Mesendoderm (in vitro differentiated cells): Measurements from ENCODE around the gene GLDC.

ENCODE experiments used
- DNase-seq: peaks from one replicate; pipeline ENCODE4 v3.0.0; 2013
- H2AK5ac ChIP-seq: 2 replicates; pipeline ENCODE4 v1.6.1; 2013; ENCODE audit warnings: low read length, inconsistent platforms
- H2BK120ac ChIP-seq: 2 replicates; pipeline ENCODE4 v1.6.1; 2013; ENCODE audit warnings: low read depth, mild to moderate bottlenecking, low read length, moderate library complexity, mixed read lengths
- H2BK15ac ChIP-seq: replicated peaks from 2 replicates; pipeline ENCODE4 v1.6.1; 2013; ENCODE audit warnings: low read depth, mild to moderate bottlenecking, moderate library complexity
- H2BK5ac ChIP-seq: 2 replicates; pipeline ENCODE4 v1.6.1; 2013; ENCODE audit warnings: low read length, inconsistent platforms
- H3K18ac ChIP-seq: 2 replicates; pipeline ENCODE4 v1.6.1; 2013; ENCODE audit warnings: mild to moderate bottlenecking, low read length, mixed read lengths
- H3K23ac ChIP-seq: one replicate; pipeline ENCODE4 v1.6.1; 2013; ENCODE audit warnings: low read length
- H3K27ac ChIP-seq: 2 replicates; pipeline ENCODE4 v1.5.1; 2013; ENCODE audit warnings: low read depth, mild to moderate bottlenecking, inconsistent platforms, low read length, moderate library complexity
- H3K27me3 ChIP-seq: 2 replicates; pipeline ENCODE4 v1.6.1; 2013; ENCODE audit warnings: low read length, control low read depth, mild to moderate bottlenecking, inconsistent platforms; ENCODE audit not compliant: insufficient read depth, poor library complexity
- H3K36me3 ChIP-seq: 2 replicates; pipeline ENCODE4 v1.6.1; 2013; ENCODE audit warnings: low read length, inconsistent platforms; ENCODE audit not compliant: control insufficient read depth, insufficient read depth
- H3K4ac ChIP-seq: one replicate; pipeline ENCODE4 v1.6.1; 2013; ENCODE audit warnings: low read depth, mild to moderate bottlenecking, low read length, moderate library complexity
- H3K4me1 ChIP-seq: 2 replicates; pipeline ENCODE4 v1.6.1; 2013; ENCODE audit warnings: low read depth, low read length, inconsistent platforms; ENCODE audit not compliant: control insufficient read depth
- H3K4me2 ChIP-seq: 2 replicates; pipeline ENCODE4 v1.6.1; 2013; ENCODE audit warnings: low read length
- H3K4me3 ChIP-seq: 2 replicates; pipeline ENCODE4 v1.5.1; 2013; ENCODE audit warnings: mild to moderate bottlenecking, low read length
- H3K56ac ChIP-seq: one replicate; pipeline ENCODE4 v1.6.1; 2013; ENCODE audit warnings: low read length
- H3K79me1 ChIP-seq: 2 replicates; pipeline ENCODE4 v1.6.1; 2013; ENCODE audit warnings: low read length, inconsistent platforms
- H3K79me2 ChIP-seq: 2 replicates; pipeline ENCODE4 v1.6.1; 2013; ENCODE audit warnings: mild to moderate bottlenecking, low read length; ENCODE audit not compliant: control insufficient read depth, insufficient read depth
- H3K9ac ChIP-seq: 2 replicates; pipeline ENCODE4 v1.6.1; 2013; ENCODE audit warnings: low read length, inconsistent platforms
- H4K5ac ChIP-seq: one replicate; pipeline ENCODE4 v1.6.1; 2013; ENCODE audit warnings: low read length
- H4K8ac ChIP-seq: one replicate; pipeline ENCODE4 v1.6.1; 2013; ENCODE audit warnings: low read depth, mild to moderate bottlenecking, control low read depth, low read length, moderate library complexity
- WGBS: extraction: QIAGEN DNeasy Blood & Tissue Kit; methylation state at CpG from one replicate; pipeline ENCODE4 v1.1.7; 2013; ENCODE audit warnings: low lambda C conversion rate, missing lambda C conversion rate; ENCODE audit not compliant: insufficient coverage; ENCODE audit errors: extremely low coverage; 5-methylcytosine and 5-hydroxymethylcytosine counted together

Gene GLDC

DNA sequence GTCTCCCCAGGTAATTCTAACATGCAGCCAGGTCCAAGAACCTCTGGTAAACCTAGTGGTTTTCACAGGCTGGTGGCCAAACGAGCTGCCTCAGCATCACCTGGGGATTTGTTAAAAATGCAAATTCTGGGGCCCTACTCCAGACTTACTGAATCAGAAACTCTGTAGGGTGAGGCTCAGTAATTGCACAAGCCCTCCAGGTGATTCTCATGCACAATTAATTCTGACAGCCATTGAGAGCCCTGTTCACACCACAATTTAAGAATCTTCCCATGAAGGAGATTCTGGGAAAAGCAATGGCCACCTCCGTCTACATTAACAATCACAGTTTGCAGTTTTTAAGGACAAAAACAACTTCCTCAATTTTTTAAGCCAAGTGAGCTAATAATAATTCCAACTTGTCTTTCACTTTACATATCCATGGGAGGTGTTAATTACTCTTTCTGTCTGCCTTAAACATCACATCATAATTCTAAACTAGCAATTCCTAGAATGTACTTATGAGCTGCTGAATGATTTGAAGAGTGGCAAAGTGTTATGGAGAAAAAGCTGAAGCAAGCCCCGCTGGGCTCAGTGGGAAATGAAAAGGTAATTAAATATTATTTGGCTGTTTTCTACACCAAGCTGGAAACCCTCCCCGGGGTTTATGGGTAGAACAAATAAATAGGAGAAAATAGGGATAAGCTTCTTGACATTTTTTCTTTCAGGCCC is 70.0 kb downstream of the GLDC start:
- no peak overlapping the region for H2BK15ac ChIP-seq
- H3K27ac ChIP-seq, result no peak overlapping the region
- no peak overlapping the region for H2BK120ac ChIP-seq
- H3K27me3 ChIP-seq, result no peaks in the 10 kb centered on the region
- H3K56ac ChIP-seq, result no peak overlapping the region
- H3K23ac ChIP-seq, result no peak overlapping the region
- no peak overlapping the region for H3K9ac ChIP-seq
- no CpG with 5 or more reads among the region's 4 CpGs for WGBS
- H3K4ac ChIP-seq, result no peak overlapping the region
- no peak overlapping the region for H4K8ac ChIP-seq
- no peak overlapping the region for H3K4me3 ChIP-seq
- H3K4me2 ChIP-seq, result no peak overlapping the region
- H3K18ac ChIP-seq, result no peak overlapping the region
- no peak overlapping the region for H2AK5ac ChIP-seq
- no peak overlapping the region for H2BK5ac ChIP-seq
- no peaks in the 10 kb centered on the region for H3K4me1 ChIP-seq
- H3K79me1 ChIP-seq, result no peaks in the 10 kb centered on the region
- H3K79me2 ChIP-seq, result no peaks in the 10 kb centered on the region
- H3K36me3 ChIP-seq, result no peaks in the 10 kb centered on the region
- no peak overlapping the region for H4K5ac ChIP-seq
- DNase-seq, result no peak

DNA sequence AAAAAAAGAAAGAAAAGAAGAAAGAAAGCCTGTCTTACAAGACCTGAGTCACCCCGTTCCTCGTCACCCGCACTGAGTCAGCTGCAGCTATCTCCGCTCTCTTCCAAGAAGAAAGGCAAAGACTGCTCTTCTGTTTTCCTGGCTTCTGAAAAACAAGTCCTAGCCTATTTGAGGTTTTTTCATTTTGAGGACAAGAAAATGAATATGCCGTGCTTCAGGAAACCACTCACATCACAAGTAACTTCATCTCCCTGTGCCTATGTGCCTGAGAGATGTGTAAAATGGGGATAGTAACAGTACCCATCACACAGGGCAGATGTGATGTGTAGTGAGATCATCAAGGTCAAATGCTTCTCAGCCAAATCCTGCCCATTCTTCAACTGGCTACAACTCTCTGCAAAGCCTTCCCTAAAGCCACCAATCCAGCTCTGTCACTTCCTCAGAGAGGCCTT is 78.4 kb downstream of the GLDC start:
- Histone ChIP-seq H3K9ac (no peak overlapping the region), H4K8ac (no peak overlapping the region), H3K4me3 (no peak overlapping the region), H3K36me3 (no peaks in the 10 kb centered on the region), H3K56ac (peak overlapping the region; percentile 2), H3K79me2 (no peaks in the 10 kb centered on the region), H2BK15ac (no peak overlapping the region), H3K27ac (no peak overlapping the region), H2BK120ac (no peak overlapping the region), H3K23ac (no peak overlapping the region), H3K4me2 (no peak overlapping the region), H3K79me1 (no peaks in the 10 kb centered on the region), H3K4me1 (no peaks in the 10 kb centered on the region), H2BK5ac (no peak overlapping the region), H3K27me3 (no peaks in the 10 kb centered on the region), H3K18ac (no peak overlapping the region), H2AK5ac (no peak overlapping the region), H4K5ac (no peak overlapping the region), H3K4ac (no peak overlapping the region)
- WGBS, result no CpG with 5 or more reads among the region's 5 CpGs
- peak; percentile 29 for DNase-seq

DNA sequence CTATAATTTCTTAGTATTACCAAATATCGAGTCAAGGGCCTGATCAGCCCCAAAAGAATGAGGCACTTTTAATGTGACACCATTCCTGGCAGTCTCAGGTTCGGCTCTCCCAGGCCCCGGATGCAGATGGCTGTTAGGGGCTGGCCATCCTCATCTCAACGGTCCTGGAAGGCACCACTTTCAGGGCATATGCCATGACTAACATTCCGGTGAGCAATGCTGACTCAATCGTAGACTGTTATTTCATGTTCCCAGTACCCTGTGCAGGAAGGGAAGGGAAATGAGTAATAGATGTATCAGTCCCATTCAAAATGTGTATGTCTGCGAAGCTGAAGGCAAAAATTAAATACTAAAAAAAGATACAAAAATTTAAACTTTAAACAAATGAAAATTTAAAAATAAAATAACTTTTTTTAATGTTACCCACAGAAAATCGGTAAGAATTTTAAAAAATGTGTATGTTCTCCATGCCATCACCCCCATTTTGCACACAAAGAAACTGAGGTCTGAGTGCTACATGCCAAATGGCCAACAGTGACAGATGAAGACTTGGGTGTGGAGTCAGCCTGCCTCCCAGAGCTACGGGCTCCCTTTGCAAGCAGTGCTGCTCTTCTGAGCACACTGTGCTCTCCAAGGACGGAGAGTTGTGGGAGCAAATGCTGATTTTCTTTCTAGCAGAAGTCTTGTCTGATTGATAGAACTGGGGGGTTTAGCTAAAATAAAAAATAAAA is 79.0 kb downstream of the GLDC start:
- peak; percentile 55 for DNase-seq
- no peak overlapping the region for H4K8ac ChIP-seq
- H3K79me1 ChIP-seq, result no peaks in the 10 kb centered on the region
- H2BK120ac ChIP-seq, result no peak overlapping the region
- H3K9ac ChIP-seq, result no peak overlapping the region
- no peak overlapping the region for H3K4ac ChIP-seq
- no peak overlapping the region for H3K18ac ChIP-seq
- no peaks in the 10 kb centered on the region for H3K36me3 ChIP-seq
- no peak overlapping the region for H3K4me3 ChIP-seq
- H4K5ac ChIP-seq, result no peak overlapping the region
- no peaks in the 10 kb centered on the region for H3K4me1 ChIP-seq
- H2BK15ac ChIP-seq, result no peak overlapping the region
- no peak overlapping the region for H3K4me2 ChIP-seq
- no peak overlapping the region for H3K56ac ChIP-seq
- WGBS, result no CpG with 5 or more reads among the region's 10 CpGs
- no peak overlapping the region for H3K23ac ChIP-seq
- no peak overlapping the region for H2BK5ac ChIP-seq
- H3K27me3 ChIP-seq, result no peaks in the 10 kb centered on the region
- H3K79me2 ChIP-seq, result no peaks in the 10 kb centered on the region
- no peak overlapping the region for H2AK5ac ChIP-seq
- no peak overlapping the region for H3K27ac ChIP-seq

DNA sequence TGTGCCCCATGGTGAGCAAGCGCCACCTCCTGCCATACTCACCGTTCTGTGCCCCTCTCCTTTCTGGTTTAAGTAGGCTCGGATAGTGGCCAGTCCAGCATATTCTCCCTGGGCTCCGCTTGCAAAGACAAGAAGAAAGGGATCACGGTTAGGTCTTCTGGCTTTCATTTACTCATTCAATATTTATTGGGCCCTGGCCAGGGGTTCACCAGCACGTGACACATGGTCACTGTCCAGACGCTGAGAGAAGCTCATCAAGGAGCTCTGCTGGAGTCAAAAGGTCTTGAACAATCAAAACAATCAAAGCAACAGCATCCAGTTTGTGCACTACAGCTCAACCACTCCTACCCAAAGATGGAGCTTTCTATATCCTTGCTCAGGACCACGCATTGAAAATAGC is 80.2 kb downstream of the GLDC start:
- H3K9ac ChIP-seq, result no peak overlapping the region
- H3K4me3 ChIP-seq, result no peak overlapping the region
- H3K4me2 ChIP-seq, result no peak overlapping the region
- H4K5ac ChIP-seq, result no peak overlapping the region
- no peak overlapping the region for H3K23ac ChIP-seq
- no peak overlapping the region for H3K56ac ChIP-seq
- no peak overlapping the region for H2BK15ac ChIP-seq
- no peak overlapping the region for H3K27ac ChIP-seq
- H3K18ac ChIP-seq, result no peak overlapping the region
- H3K79me2 ChIP-seq, result no peaks in the 10 kb centered on the region
- no peaks in the 10 kb centered on the region for H3K79me1 ChIP-seq
- H4K8ac ChIP-seq, result no peak overlapping the region
- no peak overlapping the region for H2AK5ac ChIP-seq
- no peaks in the 10 kb centered on the region for H3K36me3 ChIP-seq
- H3K4me1 ChIP-seq, result no peaks in the 10 kb centered on the region
- no peak overlapping the region for H2BK5ac ChIP-seq
- H3K27me3 ChIP-seq, result no peaks in the 10 kb centered on the region
- no peak for DNase-seq
- H3K4ac ChIP-seq, result no peak overlapping the region
- no peak overlapping the region for H2BK120ac ChIP-seq
- WGBS, result no CpG with 5 or more reads among the region's 8 CpGs

DNA sequence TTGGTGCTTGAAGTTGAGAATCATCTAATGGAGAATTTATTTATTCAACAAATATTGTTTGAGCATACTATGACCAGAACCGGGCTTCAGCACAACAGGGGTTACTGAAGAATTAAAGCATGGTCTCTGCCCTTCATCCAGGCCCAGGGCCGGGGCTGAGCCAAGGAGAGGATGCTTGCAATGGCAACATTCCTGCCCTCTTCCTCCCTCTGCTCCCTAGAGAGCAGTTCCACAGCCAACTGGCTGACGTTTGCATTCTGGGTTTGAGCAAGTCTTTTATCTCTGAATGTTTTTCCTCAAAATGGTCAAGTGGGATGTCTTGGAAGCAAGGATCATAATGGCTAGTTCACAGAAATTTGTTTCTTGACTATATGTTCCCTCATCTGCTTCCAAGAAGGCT is 80.7 kb downstream of the GLDC start:
- H3K23ac ChIP-seq, result no peak overlapping the region
- no peak overlapping the region for H3K9ac ChIP-seq
- no peak overlapping the region for H3K27ac ChIP-seq
- H3K4me2 ChIP-seq, result no peak overlapping the region
- H2BK5ac ChIP-seq, result no peak overlapping the region
- H2AK5ac ChIP-seq, result no peak overlapping the region
- no peak overlapping the region for H4K5ac ChIP-seq
- DNase-seq, result no peak
- no peak overlapping the region for H2BK120ac ChIP-seq
- H2BK15ac ChIP-seq, result no peak overlapping the region
- no peaks in the 10 kb centered on the region for H3K36me3 ChIP-seq
- no CpG with 5 or more reads among the region's 3 CpGs for WGBS
- H3K4me1 ChIP-seq, result no peaks in the 10 kb centered on the region
- H3K79me2 ChIP-seq, result no peaks in the 10 kb centered on the region
- no peak overlapping the region for H3K56ac ChIP-seq
- no peak overlapping the region for H4K8ac ChIP-seq
- H3K4me3 ChIP-seq, result no peak overlapping the region
- no peak overlapping the region for H3K18ac ChIP-seq
- no peaks in the 10 kb centered on the region for H3K79me1 ChIP-seq
- no peak overlapping the region for H3K4ac ChIP-seq
- H3K27me3 ChIP-seq, result no peaks in the 10 kb centered on the region
